Measurements from ENCODE around the gene TTC6. TPM values are rescaled to one million over a fixed set of nuclear protein-coding genes. Genes with fewer than 3 reads are reported as not detected.

The TTC6 gene
- total RNA-seq, 1 donor from 2014 or later, result not detected

DNA sequence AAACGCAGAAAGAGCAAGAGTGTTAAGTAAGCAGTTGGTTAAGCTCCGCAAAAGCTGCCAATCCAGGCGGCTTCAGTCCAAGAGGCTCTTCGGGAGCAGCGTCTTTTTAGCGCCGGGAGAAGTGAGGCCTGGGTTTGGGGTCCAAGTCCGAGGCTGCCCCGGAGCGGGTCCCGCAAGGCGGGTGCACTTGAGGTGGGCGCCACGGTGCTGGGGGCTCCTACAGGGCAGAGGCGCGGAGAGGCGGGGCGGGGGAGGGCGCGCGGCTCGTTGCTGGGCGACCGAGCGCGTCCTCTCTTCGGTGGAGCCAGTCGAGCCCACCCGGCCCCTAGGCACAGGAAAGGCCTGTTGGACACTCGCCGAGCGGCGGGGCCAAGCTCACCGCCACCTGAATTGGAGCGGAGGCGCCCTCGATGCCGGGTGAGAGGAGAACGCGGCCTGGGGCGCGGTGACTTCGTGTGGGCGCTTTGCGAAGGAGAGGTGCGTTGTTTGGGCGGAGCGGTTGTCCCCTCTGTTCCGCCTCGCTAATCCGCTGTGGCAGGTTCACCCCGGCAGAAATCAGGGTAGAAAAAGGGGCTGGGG, 15.6 kb downstream of the TTC6 start:
- DNase-seq (ENCODE audit: missing footprints), result no peak
- intact Hi-C loops (cut with DNase I), result no loop called here
- no peak for ATAC-seq

DNA sequence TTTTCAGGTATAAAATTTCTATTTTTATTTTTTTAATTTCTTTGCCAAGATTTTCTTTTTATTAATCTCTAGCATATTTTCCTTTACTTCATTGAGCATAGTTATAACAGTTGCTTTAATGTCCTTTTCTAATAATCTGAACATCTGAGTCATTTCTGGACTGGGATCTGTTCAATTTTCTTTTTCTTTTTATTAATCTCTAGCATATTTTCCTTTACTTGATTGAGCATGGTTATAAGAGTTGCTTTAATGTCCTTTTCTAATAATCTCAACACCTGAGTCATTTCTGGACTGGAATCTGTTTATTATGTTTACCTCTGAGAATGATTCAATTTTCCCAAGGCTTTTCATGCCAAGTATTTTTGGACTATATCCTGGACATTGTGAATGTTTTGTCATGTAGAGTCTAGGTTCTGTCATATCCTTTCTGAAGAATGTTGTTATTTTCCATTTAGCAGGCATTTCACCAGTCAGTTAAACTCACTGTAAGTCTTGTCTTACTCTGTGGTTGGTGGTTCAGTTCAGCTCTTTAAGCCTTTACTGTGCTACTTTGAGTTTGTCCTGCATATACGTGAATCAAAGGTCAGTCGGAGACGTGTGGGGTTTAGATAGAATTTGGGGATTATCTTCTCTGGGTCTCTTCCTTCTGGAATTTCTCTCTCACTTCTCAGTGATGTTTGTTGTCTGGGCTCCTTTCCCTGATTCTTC, 20.3 kb downstream of the TTC6 start:
- ATAC-seq (no peak), DNase-seq (ENCODE audit: missing footprints) (no peak)
- intact Hi-C loops (cut with DNase I), result no loop called here

DNA sequence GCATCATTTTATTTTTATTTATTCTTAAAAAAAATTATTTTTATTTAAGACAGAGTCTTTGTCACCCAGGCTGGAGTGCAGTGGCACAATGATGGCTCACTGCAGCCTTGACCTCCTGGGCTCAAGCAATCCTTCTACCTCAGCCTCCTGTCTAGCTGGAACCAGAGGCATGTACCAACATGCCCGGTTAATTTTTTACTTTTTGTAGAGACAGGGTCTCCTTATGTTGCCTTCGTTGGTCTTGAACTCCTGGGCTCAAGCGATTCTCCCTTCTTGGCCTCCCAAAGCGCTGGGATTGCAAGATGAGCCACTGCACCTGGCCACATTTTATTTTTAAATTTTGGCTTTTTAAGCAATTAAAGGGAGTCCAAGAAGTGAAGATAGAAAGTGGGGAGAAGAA, 21.4 kb downstream of the TTC6 start:
- intact Hi-C loops (cut with DNase I), result no loop called here
- ATAC-seq, result no peak
- no peak for DNase-seq (ENCODE audit: missing footprints)

DNA sequence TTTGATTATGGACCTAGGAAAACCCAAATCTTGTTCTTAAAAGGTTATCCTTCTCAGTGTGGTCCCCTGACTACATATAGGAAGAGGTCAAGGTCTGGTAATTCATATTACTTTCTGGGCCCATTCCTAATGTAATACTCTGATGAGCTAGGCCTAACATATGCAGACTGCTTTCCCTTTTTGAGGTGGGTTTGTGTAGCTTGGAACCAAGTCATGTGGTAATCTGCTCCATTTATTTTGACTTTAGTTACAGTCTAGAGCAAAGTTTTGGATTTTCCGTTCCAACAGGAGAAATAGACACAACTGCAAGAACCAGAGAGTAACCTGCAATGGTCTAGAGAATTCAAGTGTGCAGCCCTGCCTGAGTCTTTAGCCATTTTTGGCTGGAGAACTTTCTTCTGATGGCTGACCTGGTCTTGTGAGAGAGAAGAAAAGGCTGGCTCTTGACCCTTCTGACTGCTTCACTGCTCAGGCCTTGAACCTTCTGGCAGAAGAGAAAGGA, 22.5 kb downstream of the TTC6 start:
- ATAC-seq (no peak), DNase-seq (ENCODE audit: missing footprints) (no peak)
- intact Hi-C loops (cut with DNase I), result no loop called here

DNA sequence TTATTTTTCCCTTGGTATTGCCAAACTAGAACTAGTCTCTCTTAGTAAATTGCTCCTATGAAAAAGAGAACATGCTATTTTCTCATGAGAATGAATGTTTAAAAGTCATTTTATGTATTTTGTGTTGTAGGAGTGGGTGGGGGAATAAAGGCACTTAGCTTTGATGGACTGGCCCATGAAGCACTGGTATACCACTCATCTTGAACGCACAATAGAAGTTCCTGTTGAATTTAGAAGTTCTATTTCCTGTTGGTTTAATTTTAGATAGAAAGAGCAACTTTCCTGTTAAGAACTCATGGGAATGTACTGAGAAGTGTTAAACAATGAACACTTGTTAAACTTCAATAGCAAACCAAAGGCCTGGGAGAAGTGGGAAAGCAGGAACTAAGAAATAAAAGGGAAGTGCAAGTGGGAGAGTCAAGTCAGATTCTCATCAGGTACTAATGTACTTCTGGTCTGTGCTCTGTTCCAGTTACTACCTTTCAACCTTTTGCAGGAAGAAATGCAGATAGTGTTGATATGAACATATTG, 23.1 kb downstream of the TTC6 start:
- DNase-seq (ENCODE audit: missing footprints), result no peak
- intact Hi-C loops (cut with DNase I), result no loop called here
- no peak for ATAC-seq

DNA sequence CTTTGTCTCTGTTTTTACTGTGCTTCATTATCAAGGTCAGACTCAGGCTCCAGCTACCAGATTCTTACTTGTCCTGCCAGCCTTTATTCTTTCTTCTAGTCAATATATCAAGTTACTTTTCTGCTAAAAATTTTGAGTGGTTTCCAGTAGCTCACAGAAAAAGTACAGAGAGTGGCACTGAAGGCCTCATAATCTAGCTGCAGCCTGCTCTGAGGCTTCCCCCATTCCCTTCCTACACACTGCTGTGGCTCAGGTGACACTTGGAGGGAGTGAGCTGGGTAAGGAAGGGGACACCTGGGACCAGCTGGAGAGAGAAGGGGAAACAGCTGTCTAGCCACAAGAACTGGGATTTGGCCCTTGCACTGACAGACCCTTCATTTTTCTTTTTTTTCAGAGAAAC, 25.4 kb downstream of the TTC6 start:
- DNase-seq (ENCODE audit: missing footprints) (no peak), ATAC-seq (no peak)
- intact Hi-C loops (cut with DNase I), result no loop called here

DNA sequence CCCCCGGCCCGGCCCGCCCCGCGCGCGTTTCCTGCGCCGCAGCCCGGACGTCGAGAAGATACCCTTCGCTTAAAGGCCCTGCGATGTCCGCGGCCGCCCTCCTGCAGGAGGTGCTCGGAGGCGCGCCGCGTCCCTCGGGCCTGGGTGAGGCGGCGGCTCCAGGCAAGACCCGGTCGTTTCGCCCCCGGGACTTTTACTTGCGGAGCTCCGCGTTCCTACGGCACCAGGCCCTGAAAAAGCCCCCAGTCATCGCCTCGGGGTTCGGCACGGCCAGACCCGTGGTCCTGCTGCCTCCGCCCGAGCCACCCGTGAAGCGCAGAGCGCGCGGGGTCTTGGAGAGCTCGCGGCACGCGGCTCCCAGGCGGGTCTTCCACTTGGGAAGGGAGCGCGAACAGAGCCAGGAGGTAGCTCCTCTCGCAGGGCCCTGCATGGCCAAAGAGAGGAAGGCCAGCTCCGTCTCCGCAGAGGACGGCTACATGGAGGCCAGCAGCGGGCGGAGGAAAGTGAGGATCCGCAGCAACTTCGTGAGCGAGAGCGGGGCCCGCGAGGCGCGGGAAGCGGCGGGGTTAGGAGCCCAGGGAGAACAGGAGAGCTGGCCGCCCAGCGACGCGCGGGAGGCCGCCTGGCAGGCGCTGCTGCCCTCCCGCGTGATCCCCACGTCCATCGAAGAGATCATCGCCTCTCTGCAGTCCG, 26.9 kb downstream of the TTC6 start:
- DNase-seq (ENCODE audit: missing footprints) (no peak), ATAC-seq (no peak)
- intact Hi-C loops (cut with DNase I), result no loop called here

DNA sequence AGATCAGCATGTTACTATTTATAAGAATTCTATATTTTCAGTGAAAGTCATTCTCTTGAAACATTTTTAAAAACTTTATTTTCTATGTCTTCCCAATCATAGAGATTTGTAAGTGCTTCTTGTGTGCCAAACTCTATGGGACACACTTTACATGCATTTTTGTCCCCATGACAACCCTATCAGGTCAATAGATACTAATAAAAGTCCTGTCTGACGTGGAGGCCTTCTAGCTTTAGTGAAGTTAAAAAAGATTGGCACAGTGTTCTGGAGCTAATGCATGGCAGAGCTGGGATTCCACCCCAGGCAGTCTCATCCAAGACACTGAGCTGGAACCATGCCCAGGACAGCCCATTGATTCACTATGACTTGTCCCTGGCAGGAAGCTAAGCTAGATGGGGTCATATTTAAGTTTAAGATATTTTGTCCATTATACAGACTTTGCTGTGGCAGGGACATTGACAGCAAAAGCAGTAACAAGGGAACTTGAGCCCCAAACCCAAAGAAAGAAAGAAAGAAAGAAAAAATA, 28.1 kb downstream of the TTC6 start:
- ATAC-seq (no peak), DNase-seq (ENCODE audit: missing footprints) (no peak)
- intact Hi-C loops (cut with DNase I), result no loop called here

DNA sequence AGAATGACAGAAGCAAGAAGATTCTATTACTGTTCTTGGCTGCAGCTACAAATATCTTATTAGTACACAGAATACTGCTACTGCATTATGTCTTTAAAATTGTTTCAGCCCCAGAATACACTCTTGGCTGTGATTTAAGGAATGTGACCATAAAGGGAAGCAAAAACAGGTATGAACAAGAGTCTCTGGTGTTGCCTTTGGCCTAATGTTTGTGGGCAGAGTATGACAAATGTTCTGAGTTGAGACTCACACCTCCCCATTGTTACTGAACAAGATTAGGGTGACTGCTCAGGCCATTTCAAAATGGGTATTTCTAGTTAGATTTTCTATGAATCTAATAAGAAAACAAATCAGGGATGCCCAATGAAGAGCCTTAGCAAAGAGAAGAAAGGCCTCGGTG, 28.5 kb downstream of the TTC6 start:
- ATAC-seq (no peak), DNase-seq (ENCODE audit: missing footprints) (no peak)
- intact Hi-C loops (cut with DNase I), result no loop called here

DNA sequence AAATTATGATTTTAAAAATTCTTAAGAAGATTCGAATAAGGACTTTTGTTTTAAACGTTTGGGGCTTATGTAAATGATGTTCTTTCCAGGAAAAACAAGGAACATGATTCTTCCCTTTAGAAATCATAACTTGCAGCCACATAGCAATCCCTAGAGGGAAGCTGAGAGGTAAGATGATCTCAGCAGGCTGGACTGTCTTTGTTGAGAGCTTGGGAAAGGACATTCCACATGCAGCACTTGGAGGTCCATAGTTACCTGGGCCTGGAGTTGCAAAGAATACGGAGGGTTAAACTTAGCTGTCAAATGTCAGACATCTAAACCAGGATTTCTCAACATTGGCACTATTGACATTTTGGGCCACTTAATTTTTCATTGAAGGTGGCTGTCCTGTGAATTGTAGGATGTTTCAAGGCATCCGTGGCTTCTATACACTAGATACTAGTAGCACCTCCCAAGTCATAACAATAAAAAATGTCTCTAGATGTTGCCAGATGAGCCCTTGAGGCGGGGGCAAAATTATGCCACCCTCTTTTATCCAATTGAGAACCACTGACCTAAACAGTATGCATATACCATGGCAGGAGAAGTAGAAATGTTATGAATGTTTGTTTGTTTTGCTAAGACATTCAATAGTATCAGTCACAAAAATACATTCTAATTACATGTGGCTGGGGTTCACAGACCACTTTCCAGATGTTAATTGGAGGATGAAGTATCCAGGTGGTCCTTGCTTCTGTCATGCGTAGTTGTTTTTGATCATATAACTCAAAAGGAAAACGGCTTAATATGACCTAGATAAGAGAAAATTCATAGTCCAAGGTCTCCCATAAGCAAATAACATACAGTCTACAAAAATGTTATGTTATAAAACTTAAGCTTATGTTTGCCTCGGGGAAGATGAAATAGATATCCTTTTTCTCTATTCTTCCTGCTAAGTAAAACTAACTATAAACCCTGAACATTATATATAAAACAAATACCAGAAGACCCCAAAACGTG, 30.5 kb downstream of the TTC6 start:
- intact Hi-C loops (cut with DNase I), result no loop called here
- ATAC-seq (no peak), DNase-seq (ENCODE audit: missing footprints) (no peak)

DNA sequence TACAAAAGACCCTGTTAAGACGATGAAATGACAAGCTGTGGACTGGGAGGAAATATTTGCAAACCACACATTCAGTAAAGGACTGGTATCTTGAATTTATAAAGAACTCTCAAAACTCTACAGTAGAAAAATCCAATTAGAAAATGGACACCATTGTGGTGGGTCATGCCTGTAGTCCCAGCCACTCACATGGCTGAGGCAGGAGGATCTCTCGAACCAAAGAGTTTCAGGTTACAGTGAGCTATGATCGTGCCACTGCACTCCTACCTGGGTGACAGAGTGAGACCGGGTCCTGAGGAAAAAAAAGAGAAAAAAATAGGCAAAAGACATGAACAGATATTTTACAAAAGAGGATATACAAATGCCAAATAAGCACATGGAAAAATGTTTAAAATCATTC, 41.9 kb downstream of the TTC6 start:
- ATAC-seq, result no peak
- DNase-seq (ENCODE audit: missing footprints), result no peak
- intact Hi-C loops (cut with DNase I), result no loop called here

DNA sequence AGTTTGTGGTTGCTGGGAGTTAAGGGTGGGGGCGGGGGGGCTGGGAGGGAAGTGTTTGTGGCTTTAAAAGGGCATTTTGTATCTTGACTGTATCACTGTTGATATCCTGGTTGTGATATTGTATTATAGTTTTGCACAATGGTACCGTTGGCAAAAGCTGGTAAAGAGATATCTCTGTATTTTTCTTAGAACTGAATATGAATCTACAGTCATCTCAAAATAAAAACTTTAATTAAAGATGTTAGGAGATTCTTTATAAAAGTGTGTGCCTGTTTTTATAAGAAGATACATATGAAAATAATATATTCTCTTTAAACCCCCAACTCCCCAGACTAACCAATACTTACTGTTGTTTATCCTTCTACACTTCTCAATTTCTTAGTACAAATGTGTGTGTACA, 43.2 kb downstream of the TTC6 start:
- no peak for ATAC-seq
- intact Hi-C loops (cut with DNase I), result no loop called here
- no peak for DNase-seq (ENCODE audit: missing footprints)

DNA sequence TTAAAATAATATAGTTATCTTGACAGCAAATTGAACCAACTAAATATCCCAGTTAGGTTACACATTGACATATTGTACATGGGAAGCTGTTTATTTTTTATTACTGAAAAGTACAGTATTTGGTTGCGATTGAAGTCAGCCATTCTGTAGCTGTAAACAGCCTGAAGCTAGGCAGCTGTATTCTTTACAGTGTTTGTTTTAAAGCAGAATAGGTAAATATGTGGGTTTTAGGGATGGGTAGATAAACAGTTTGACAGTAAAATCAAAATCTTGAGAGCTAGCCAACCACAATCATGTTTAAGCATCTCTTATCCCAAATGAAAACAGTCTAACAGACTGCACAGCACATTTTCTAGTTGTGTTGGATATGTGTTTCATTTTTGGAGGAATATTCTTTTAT, 45.7 kb downstream of the TTC6 start:
- intact Hi-C loops (cut with DNase I), result no loop called here
- ATAC-seq (no peak), DNase-seq (ENCODE audit: missing footprints) (no peak)

DNA sequence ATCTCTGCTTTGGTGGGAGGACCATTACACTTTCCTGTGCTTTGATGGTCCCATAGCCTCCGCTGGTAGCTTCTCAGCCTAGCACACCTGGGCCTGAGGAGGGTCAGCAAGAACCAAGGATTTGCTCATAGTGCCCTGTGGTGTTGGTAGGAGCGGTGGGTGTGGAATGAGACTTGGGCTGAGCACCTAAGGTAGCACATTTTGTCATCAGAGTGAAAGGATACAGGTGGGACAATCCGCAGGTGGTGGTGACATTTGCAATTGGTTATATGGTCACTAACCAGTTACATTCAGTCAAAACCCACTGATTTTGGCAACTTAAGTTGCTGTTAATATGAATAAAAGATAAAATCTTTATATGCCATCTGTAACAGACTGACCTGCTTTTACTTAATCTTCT, 46.7 kb downstream of the TTC6 start:
- DNase-seq (ENCODE audit: missing footprints) (no peak), ATAC-seq (no peak)
- intact Hi-C loops (cut with DNase I), result no loop called here

DNA sequence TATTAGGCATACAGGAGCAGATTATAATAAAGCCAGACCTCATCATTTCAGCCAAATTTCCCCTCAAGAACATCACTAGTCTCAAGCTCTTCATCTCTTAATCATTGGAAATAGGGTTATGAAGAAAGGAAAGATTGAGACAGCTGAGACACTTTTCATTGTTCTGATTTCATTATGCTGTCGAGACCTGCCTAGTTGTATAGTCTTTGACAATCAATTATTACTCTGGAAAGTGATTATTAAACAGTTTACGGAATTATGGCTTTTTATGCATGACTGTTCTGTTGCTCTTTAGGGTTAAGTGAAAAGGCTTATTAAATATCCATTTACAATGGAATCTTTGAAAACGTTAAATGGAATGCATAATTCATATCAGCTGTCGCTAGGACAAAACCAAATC, 48.3 kb downstream of the TTC6 start:
- intact Hi-C loops (cut with DNase I), result no loop called here
- DNase-seq (ENCODE audit: missing footprints) (no peak), ATAC-seq (no peak)

Measured in Right ventricle myocardium inferior (tissue), 1 donor.